NCI-H2081 (cell line): ENCODE measurements around the gene MFAP4.

Experiments used
- DNase-seq, 2 experiments: peaks; one replicate each; lab custom pipeline; 2025; lab: John Stamatoyannopoulos, UW

Gene MFAP4

DNA sequence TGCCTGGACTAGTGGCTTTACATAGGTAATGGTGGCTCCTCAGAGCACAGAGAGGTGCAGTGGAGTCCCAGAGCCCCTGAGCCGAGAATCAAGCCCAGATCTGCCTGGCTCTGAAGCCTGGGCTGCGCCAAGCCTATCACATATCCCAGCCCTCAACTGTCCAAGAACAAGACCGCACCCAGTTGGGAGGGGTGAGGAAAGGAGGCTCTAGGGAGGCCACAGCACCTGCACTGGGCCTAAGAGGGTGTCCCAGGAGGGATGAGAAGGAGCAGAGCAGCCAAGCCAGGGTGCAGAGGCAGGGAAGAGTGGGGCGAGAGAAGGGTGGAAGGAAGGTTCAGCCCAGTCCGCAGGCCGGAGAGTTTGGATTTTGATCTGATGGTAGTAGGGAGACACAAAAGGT is 23.1 kb upstream of the MFAP4 start:
- no peak for DNase-seq

DNA sequence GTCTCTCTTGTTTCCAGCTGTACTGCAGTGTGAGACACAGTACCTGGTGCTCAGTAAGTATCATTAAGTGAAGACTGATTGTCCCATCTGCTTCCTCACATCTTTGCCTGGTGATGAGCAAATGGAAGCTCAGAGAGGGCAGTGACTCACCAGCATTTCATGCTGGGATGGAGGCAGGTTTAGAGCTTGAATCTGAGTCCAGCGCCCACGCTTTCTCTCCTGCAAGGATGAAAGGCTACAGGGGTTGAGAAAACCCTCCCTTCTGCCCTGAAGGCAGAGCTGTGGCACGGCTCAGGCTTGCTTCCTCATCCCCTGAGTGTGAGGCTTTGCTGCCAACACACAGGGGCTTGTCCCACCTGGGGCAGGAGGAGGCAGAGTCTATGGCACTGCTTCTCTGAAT is 22.5 kb upstream of the MFAP4 start:
- no peak for DNase-seq

DNA sequence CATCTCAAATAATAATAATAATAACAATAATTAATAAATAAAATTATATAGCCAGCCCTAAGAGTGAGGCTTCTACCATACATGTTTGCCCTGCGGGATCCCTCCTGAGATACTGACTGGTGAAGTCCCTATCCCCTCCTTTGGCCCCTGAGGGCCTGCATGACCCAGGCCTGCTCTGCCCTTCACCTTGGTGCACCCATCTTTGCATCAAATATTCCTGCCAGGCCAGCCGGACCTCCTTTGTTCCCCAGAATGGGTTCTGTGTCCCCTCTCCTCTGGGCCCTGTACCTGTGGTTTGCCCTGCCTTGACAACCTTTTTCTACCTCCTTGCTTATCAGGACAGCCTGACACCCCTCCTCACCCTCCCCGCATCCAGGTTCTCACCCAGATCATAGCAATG is 22.1 kb upstream of the MFAP4 start:
- DNase-seq = no peak

DNA sequence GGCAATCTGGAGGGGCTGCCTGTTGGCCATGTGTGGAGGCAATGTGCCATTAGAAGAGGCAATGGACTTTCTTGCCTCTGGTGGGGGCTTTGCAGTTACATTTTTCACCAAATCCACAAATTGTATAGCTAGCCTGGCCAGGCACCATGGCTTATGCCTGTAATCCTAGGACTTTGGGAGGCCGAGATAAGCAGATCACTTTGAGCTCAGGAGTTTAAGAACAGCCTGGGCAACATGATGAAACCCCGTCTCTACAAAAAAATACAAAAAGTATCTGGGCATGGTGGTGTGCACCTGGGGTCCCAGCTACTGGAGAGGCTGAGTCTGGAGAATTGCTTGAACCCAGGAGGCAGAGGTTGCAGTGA is 21.3 kb upstream of the MFAP4 start:
- no peak for DNase-seq

DNA sequence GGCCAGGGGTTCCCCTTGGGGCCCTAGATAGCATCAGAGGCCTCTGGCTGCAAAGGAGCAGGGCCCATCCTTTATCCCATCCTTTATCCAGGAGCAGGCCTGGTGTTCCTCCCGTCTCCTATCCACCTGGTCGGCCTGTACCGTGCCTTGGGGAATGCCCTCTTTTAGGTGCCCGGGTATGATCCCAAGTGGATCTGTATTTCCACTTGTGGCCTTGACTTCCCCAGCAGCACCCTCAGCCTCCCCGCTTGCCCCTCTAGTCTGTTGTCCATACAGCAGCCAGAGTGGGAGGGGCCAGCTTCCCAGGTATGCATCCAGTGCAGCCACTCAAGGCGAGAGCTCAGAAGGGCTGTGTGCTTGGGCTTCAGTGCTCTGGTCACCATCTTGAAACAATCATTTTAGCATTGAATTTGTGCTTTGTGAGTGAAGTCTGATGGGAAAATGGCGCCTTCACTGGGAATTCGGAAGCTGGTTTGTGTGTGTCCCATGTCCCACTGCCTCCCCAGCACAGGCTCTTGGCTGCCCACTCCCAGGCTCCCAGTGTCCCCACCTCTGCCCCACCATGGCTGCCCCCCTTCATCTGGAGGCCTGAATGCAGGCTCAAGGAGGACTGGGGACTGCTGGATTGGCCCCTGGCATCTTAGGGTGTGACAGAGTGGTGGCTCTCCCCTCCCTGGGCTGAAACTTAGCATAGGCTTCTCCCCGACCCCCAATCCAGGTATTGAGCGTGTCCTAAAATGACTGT is 20.8 kb upstream of the MFAP4 start:
- no peak for DNase-seq

DNA sequence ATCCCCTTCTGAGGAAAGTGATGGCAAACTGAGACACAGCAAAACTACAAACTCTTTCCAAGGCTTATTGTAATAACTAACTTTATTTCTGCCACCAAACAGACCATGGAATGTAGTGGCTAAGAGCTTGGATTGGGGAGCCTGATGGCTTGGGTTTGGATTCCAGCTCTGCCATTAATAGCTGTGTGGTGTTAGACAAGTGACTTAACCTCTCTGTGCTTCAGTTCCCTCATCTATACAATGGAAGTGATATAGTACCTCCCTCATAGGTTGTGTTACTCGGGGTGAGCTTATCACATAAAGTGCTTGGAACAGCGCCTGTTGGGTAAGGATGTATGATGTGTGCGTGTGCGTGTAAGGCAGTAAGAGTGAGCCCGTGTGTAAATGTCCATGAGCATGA is 18.1 kb upstream of the MFAP4 start:
- DNase-seq = no peak

DNA sequence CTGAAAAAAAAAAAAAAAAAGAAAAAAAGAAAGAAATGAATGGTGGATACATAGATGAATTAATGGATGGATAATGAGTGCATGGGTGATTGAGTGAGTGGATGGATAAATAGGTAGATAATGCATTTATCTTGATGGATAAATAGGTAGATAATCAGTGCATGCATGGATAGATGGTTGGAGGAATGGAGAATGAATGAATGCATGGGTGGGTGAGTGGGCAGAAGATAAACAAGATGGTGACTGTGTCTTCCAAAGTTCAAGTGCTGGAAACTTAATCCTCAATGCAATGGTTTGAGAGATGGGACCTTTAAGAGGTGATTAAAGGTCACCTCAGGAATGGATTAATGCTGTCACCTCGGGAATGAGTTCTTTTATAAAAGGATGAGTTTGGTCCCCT is 17.3 kb upstream of the MFAP4 start:
- DNase-seq = no peak

DNA sequence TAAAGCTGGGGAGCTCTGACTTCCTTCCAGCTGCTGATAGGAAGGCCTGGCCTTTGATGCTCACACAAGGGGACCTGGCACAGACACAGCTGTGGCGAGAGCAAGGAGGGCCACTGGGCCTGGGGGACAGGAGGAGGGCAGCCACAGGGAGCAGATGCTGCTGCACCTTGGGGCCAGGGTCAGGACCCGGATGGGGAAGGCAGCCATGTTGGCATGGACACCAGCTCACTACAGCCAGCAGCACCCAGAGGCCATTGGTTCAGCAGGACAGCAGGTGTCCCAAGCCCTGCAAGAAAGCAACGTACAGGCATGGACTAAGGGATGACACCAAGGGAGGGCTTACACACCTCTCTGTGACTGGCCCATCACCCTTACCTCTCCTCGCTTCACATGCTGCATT is 16.0 kb upstream of the MFAP4 start:
- no peak for DNase-seq

DNA sequence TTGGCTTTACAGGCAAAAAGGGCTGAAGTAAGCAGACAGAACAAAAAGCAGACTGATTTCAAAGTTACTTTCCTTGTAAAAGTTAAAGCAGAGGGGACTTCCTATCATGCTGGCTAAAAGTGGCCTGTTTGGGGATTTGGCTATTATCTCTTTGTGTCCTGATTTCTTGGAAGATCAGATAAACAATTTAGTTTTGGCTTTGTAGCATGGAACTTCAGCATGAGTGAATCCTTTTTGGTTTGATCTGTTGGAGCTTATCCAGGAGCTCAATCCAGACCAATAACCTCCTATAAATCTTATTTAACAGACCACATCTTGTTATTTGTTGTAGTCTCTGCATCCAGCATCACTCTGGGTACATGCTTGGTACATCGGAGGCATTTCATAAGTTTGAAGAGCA is 15.2 kb upstream of the MFAP4 start:
- no peak for DNase-seq

DNA sequence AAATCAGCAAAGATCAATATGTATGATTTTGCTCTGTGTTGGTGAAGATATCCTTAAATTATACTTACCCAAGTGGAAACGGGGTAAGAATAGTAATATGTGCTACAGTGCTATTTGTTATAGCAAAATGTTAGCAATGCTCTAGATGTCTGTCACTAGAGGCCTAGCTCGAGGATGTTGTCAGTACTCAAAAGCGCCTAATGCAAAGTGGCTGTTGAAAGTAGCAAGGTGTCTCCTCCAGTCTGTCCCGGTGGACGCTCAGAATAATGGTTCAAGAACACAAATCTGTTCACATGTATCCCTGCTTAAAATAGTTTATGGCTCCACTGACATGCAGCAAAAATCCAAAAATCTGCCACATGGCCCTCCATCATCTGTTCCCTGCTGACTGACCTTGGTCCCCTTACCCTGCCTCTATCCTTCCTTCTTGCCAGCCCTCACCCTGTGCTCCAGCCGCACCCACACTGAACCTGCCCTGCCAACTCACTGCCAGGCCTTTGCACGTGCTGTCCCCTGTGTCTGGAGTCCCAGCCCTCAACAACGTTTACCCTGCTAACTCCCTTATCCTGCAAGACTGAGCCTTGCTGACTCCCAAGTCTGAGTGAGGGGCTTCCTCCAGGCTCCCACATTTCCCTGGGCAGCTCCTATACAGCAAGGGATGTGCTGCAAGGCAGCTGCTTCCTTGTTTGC is 14.5 kb upstream of the MFAP4 start:
- DNase-seq = no peak

DNA sequence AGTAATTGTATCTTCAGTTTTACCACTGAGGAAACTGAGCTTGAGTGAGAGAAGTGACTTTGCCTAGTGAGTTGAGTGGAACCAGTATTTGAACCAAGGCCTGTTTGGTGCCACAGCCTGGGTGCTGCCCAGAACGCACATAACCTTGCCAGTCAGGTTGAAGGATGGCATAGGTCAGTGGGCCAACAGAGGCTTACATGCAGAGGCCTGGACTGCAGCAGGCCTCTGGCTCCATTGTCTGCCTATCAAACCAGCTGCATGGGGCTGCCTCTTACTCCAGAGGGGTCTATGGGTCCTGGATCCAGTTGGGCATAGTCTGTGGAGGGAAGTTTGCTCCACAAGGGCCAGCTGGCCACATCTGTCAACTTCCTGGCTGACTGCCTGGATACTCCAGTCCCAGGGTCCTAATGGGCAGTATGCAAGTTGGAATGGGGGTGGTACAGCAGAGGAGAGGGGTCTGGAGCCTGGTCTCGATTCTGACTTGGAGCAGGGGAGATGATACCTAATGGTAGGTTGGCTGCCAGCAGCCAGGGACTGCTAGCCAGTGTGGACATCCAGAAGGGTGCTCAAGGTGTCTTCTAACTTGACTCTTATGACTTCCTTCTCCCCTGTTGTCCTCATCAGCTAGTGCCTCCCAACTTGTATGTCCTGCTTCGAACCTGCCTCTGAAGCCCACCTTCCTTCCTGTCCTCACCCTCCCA is 12.9 kb upstream of the MFAP4 start:
- DNase-seq = no peak

DNA sequence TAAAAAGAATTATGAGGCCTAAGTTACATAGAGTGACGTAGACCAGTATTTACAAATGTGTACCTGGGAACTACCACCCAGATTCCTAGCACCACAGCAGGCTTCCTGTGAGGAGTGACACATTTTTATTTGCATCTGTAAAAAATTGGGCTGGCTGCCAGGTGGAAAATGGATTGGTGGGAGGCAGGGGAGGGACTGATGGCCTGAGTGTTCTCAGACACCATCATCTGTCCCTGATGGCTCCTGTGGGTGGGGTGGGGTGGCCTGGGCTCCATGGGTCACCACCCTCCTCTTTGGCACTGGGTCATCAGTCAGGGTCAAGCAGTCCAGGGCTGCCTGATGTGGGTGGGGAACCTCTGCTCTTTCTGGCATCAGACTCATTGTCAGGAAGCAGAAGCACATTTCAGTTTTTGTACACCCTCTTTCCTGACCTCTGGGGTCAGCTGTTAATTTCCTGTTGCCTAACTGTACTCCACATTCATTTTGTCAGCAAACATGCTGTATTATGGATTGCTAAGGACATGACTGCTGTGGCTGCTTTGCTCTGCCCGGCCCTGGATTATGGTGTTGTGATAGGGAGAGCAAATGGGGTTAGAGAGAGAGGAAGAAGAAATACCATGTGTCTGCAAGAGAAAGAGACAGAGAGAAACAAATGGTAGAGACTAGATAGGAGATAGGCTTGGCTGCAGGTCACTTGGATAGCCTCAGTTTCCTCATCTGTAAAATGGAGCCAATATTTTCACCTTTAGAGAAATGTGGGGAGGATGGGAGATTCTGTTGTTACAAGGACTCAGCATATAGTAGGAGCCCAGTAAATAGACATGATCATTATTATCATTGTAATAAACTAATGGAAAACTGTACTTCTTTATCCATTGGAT is 11.6 kb upstream of the MFAP4 start:
- peak; percentile 54 to 74 for DNase-seq

DNA sequence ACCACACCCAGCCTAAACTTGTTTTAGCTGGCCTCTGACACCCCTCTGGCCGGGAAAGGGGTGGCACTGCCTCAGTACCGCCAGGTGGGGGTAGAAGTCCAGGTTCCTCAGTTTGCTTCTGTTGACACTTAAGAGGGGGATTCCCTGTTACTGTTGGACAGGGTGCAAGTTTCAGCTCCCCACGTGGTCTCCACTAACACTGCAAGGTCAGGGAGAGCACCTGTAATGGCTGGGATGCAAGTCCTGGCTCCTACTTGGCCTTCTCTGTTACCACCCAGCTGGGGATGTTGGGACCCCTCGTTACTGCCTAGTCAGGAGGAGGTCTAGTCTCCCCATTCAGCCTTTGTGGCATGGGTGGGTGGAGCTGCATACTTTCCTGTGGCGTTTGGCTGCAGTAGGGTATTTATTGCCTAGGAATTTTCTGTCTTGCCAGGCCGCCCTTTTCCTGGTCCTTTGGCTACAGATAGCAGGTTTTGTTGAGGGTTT is 10.6 kb upstream of the MFAP4 start:
- DNase-seq = no peak

DNA sequence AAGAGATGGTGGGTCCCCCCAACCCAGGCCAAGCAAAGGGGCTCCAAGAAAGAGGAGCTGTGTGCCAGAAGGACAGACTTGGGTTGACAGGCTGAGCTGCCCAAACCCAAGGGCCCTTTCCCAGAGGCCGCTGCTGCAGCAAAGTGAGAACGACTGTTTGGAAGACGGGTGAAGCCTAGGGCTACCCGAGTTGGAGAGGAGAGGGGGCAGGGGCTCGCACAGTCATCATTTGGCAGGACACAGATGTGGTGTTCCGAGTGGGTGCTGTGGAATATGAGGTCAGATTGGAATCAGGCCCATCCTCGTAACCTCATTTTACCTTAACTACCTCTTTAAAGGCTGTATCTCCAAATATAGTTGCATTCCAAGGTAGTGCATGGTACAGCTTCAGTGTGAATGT is 5.3 kb upstream of the MFAP4 start:
- no peak for DNase-seq

DNA sequence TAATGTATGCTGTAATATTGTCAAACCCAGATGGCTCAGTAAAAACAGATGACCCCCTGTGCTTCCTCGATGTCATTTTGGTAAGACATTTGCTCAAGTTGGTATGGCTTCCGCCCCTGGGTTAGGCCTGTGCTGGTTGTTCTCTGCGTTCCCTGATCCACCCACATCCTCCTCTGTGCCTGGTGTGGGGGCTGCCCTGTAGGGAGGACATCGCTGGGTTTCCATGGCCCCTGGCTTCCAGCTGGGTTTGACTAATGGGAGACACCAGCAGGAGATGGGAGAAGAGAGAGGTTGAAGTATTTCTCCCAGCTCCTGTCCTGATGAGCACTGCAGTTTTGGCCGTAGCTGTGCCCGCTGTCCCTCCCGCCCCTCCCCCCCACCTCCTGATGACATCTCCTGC is 4.4 kb upstream of the MFAP4 start:
- no peak for DNase-seq

DNA sequence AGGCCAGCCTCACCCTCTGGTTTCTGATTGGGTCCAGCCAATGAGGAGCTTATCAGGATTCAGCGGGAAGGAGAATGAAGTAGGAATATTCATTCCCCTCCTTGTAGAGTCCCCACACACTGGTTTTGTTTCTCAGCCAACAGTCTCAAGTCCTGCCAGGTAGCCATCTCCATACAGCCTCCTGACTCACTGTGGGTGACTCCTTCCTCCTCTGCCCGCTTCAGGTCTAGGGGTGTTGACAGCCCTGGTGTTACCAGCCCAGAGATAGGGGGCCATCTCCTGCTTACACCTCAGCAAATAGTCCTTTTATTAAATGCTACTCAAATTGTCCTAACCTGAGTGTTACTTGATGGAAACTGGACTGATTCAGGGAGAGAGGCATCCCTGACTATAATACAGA is 4.0 kb upstream of the MFAP4 start:
- no peak for DNase-seq

DNA sequence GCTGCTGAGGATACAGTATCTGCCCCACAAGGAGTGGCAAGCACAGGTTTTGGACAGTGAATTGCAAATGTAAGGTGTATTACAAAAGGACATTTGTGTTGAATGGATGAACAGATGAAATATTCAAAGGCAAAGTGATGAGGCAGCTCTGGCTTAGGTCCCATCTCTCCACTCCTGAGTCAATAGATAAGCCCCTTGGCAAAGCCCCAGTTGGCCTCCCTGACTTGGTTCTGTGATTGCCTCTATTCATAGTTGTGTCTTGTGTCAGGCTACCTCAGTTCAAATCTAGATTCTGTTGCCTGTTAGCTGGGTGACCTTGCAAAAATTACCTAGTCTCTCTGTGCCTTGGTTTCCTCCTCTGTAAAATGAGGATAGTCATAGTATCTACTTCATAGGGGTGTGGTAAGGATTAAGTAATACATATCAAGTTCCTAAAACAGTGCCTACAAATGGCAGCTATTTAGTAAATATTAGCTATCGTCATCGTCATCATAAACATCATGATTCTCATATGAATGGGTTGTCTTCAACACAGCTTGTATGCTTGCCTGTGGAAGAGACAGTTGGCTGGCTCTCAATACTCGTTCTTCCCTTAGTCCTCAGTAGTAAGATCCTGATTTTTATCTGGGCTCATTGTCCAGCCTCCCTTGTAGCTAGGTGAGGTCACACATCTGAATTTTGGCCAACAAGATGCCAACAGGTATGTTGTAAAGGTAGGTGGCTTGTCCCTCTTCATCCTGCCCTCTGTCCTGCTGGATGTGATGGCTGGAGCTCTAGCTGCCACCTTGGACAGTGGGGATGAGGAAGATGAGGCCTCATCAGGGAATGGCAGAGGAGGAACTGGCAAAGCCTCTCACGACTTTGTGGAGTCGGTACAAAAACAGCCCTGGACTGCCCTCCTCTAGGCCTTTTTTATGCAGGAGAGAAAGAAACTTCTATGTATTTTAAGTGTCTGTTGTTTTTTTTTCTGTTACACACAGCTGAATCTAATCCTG is 2.1 kb upstream of the MFAP4 start:
- no peak for DNase-seq

DNA sequence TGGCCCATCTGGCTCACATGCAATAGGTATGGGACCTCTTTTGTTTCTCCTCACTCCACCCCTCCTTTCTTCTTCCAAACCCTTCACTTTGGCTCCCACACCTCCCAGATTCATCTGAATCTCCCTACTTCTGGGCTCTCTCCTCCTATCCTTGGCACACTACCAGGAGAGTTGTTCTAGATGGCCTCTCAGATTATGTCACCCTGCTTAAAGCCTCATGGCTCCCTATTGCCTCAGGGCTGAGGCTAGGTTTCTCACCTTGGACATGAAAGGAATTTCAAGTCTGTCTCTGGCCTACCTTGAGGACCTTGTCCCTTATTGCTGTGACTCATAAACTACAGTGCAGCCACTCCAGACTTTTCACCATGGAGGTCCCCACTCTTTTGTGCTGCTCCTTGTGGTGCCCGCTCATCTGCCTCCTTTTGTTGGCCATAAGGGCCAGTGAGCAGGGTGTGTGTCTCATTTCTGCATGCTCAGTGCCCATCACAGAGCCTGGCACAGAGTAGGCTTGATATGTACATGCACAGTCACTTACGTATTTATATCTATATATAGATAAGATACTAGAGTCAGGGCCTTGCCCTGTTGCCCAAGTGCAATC is 1.0 kb upstream of the MFAP4 start:
- no peak for DNase-seq

DNA sequence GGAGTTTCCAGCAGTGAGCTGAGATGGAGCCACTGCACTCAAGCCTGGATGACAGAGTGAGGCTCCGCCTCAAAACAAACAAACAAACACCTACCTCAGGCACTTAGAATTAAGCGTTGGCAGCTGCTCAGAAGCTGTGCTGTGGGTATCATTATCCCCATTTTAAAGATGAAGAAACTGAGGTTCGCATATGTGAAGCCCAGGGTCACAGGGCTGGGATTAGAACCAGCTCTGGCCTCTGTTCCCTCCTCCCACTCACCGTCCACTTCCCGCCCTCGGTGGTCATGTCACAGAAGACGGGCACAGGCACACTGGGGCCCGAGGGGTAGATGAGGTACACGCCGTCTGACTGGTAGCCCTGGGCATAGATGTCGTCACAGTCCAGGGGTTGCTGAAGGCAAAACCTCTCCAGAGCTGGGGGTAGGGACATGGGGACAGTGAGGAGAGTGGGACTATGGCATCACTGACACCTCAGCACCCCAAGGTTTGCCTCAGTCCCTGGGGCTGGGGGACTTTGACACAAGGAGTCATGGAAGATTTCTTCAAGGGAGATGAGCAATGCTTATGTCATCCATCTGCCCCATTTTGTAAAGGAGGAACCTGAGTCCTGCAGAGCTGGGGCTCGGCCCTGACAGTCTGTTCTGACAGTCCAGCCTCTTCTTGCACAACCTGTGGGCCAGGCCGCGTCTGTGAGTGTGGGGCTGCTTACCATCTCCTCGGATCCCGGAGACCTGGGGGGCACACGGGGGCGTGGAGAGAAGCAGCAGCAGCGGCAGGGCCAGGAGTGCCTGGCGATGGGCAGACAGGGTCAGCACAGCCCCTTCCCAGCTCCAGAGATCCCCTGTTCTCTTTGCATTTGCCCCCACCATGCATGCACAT is 700 bp downstream of the MFAP4 start:
- no peak for DNase-seq
